Activated T-cell treated with anti-CD3 and anti-CD28 coated beads for 4 hours (primary cell): ENCODE data around the gene NEK7.

ENCODE experiments used
- DNase-seq: peaks from one replicate; pipeline ENCODE4 v3.0.0-alpha.2; 2020

Gene NEK7

GRCh38 chr1:198363625-198364151 is 206.9 kb downstream of the NEK7 start:
- DNase-seq: no peak

DNA sequence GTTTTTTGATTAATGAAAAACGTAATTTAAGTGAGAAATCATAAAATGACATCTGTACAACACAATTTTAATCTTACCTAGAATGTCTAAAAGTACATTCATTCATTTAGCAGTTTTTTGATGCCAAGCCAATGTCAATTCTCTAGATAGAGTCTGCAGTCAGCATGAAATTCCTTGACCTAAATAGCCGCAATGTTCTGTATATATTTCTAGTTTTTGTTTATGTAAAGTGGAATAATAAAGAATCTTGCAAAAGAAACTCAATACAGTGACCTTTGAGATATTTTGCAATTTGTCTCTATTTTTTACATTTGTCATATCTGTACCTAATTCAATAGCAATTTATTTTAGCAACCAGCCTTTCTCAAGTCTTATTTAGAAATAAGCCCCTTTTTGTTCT is 207.7 kb downstream of the NEK7 start:
- no peak for DNase-seq

- no peak for DNase-seq
These were observed 210.5 kb downstream of the NEK7 start for GRCh38 chr1:198367296-198367695.

DNA sequence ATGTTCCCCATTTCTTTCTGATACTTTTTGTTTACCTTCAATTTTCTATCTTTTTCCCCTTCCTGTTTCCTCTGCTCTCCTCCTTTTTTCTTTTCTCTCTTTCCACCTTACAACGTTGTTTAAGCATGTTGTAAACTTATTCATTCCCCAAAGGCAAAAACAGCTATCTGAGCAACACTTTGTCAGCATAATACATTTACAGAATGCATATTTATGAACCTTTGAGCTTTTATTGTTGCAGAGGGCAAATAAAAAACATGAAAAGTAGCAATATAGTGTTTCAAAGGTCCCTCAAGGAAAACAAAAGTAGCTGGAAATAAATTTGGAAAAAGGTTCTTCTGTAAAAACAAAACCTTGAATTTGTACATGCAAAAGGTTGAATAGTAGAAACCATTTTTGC is 214.2 kb downstream of the NEK7 start:
- no peak for DNase-seq
